NB4 (cell line): ENCODE measurements around the gene TMPRSS9.

Experiments used
- DNase-seq: peaks from one replicate; pipeline ENCODE4 v3.0.0; 2010; ENCODE audit warnings: low read depth
- H3K4me3 ChIP-seq: one replicate; pipeline ENCODE4 v1.5.1; 2011; ENCODE audit warnings: mild to moderate bottlenecking, low read depth, low read length, moderate library complexity
- CTCF ChIP-seq: IDR thresholded peaks from one replicate; pipeline ENCODE4 v1.5.1; 2012; ENCODE audit warnings: low read depth, low read length
- MYC ChIP-seq: IDR thresholded peaks from 2 replicates; pipeline ENCODE4 v1.6.1; 2011; ENCODE audit warnings: low read depth, low read length
- POLR2A ChIP-seq: IDR thresholded peaks from 2 replicates; pipeline ENCODE4 v1.6.1; 2011; ENCODE audit warnings: mild to moderate bottlenecking; ENCODE audit not compliant: insufficient read length; ENCODE audit errors: extremely low read depth
- TF ChIP-seq, protein P1 (sequence below): IDR thresholded peaks from 2 replicates; pipeline ENCODE4 v1.6.1; 2011; ENCODE audit warnings: low read depth, low read length

Gene TMPRSS9

DNA sequence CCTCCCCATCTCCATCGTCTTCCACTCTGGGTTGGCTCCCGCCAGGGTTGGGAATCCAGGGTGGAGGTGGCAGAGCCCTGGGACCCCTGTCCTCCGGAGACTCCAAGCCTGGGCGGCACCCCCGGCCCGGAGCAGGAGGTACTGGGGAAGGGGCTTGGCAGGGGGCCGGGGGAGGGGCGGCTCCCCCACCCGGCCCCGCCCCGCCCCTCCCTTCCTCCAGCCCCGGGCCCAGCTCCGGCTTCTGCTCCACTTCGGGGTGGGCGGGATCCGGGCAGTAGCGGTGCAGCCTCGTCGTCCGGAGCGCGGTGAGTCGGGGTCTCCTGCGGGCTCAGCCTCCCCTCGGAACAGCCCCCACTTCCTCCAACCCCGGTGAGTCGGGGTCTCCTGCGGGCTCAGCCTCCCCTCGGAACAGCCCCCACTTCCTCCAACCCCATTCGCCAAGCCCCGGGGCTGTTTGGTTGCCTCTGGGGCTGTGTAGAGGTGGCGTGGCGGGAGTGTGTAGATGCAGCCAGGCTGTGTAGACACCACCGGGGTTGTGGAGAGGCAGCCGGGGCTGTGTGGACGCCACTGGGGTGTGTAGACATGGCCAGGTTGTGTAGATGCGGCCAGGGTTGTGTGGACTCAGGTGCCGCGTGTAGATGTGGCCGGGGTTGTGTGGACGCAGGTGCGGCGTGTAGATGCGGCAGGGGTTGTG is at the start of gene TMPRSS9:
Gene TMPRSS9 (plus strand): TSS at position 274 of the 694 bp plus-strand sequence. CDS start 29,521 bp downstream, outside the sequence.
- TF ChIP-seq CTCF, result no peak
- no peak for TF ChIP-seq MYC
- no peak for TF ChIP-seq POLR2A
- TF ChIP-seq, protein P1, sequence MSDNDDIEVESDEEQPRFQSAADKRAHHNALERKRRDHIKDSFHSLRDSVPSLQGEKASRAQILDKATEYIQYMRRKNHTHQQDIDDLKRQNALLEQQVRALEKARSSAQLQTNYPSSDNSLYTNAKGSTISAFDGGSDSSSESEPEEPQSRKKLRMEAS, result no peak
- no peak for DNase-seq
- no peak within 1 kb of the TSS for H3K4me3 ChIP-seq

DNA sequence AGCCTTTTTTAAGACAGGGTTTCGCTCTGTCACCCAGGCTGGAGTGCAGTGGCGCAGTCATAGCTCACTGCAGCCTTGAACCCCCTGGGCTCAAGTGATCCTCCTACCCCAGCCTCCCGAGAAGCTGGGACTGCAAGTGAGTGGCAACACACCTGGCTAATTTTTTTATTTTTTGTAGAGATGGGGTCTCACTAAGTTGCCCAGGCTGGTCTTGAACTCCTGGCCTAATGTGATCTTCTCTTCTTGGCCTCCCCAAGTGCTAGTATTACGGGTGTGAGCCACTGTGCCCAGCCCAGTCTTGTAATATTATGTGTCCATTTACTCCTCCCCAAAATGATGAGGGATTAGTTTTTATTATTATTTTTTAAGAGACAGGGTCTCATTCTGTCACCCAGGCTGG is 49.0 kb upstream of the TMPRSS9 start:
- TF ChIP-seq MYC, result no peak
- TF ChIP-seq CTCF, result no peak
- TF ChIP-seq, protein P1, result no peak
- no peak for TF ChIP-seq POLR2A
- no peak overlapping the region for H3K4me3 ChIP-seq
- no peak for DNase-seq

GRCh38 chr19:2312820-2313501 is 47.1 kb upstream of the TMPRSS9 start:
- DNase-seq, result no peak
- no peak overlapping the region for H3K4me3 ChIP-seq
- no peak for TF ChIP-seq POLR2A
- no peak for TF ChIP-seq MYC
- TF ChIP-seq, protein P1, result no peak

- no peak overlapping the region for H3K4me3 ChIP-seq
- TF ChIP-seq CTCF, result no peak
- TF ChIP-seq POLR2A, result no peak
- TF ChIP-seq MYC, result no peak
- TF ChIP-seq, protein P1, result no peak
- no peak for DNase-seq
These were observed 44.8 kb upstream of the TMPRSS9 start for GRCh38 chr19:2315121-2315817.

DNA sequence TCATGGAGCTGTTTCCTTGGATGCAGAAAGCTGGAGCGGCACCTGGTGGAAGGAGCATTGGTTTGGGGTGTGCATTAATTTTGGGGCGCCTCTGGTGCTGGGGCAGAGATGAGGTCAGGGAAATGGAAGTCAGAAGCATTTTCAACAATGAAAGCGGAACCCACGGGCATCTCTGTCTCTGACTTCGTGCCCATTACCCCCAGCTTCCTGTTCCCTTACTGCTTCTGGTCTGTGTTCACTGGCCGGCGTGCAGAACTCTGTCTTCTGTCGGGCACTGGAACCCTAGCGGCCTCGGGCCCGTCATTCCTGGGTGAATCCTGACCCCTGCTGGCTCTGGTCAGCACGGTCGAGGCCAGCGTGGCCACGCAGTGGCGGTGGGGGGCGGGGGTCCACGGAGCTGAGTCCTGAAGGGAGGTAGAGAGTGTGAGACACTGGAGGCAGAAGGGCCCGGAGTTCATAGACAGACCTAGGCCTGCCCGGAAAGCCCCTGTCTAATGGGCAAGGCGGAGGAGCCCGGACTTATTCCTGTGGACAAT is 44.2 kb upstream of the TMPRSS9 start:
- H3K4me3 ChIP-seq, result no peak overlapping the region
- TF ChIP-seq POLR2A (no peak), CTCF (no peak), MYC (no peak)
- TF ChIP-seq, protein P1, result no peak
- DNase-seq, result peak; percentile 53
